T-helper 22 cell (primary cell): Measurements from ENCODE around the gene CLDN20.
A peak's percentile ranks its signal among the peaks of the same experiment; 100 is the strongest.
"Not testable (repeated sequence)": the region's sequence is repeated elsewhere in the genome, so short reads cannot be mapped to it uniquely, and the experiment has no call there.

ENCODE experiments used
- DNase-seq: peaks from one replicate; pipeline ENCODE4 v3.0.0-alpha.2; 2020; ENCODE audit warnings: low read depth

Gene CLDN20

GRCh38 chr6:155311583-155311982, 47.8 kb downstream of the CLDN20 start:
- no peak for DNase-seq

DNA sequence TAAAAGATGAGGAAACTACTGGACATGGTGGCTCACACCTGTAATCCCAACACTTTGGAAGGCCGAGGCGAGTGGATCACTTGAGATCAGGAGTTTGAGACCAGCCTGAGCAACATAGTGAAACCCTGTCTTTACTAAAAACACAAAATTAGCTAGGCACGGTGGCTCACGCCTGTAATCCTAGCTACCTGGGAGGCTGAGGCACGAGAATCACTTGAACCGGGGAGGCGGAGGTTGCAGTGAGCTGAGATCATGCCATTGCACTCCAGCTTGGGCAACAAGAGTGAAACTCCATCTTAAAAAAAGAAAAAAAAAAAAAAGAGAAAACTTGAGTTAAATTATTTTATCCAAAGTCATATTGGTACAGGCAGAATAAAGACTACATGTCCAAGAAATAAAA, 49.1 kb downstream of the CLDN20 start:
- not testable (repeated sequence) for DNase-seq

DNA sequence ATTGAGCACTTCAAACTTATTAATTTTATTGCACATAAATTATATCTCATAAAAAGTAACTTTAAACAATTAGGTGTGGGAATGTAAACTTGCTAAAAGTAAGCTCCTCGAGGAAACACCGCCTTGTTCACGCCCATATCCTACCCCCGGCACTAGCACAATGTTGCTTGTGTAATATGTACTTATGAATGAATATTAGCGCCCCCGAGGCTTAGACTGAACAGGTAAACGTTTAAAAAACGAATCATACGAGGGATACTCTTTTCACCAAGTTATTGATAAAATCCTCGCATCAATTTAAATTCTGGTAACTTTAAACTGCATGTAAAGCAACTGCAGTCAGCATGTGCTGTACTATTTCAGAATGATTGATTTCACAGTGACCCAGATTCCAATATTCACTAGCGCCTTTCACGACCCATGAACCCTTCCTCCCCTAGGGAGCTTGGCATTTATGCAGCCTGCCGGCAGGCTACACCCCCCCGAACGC, 49.8 kb downstream of the CLDN20 start:
- DNase-seq = no peak

GRCh38 chr6:155314092-155314772, 50.4 kb downstream of the CLDN20 start, which contains the start of gene TFB1M:
Gene TFB1M, minus strand, starts transcription at chr6:155314484. Its CDS starts 56 bp downstream, at chr6:155314428.
- peak; percentile 95 for DNase-seq

- peak; percentile 39 for DNase-seq
Observed at GRCh38 chr6:155314773-155315515, 51.1 kb downstream of the CLDN20 start.

DNA sequence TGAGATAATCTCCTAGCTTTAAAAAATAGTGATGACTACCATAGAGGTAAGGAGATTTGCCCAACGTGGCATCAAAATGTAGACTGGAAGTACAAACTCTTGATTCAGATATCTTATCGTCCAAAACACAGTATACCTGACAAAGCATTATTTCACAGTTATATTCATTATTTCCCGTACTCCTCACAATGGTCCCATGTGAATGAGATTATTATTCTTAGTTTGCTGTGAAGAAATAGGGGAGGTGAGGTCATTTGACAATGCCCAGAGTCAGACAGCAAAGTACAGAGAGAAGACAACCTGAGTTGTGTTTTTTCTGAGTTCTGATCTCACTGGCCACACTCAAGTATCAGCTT, 51.7 kb downstream of the CLDN20 start:
- DNase-seq = no peak

GRCh38 chr6:155316419-155316818, 52.6 kb downstream of the CLDN20 start:
- no peak for DNase-seq

GRCh38 chr6:155317186-155317585, 53.4 kb downstream of the CLDN20 start:
- no peak for DNase-seq

- DNase-seq = no peak
Observed at GRCh38 chr6:155319902-155320301, 56.1 kb downstream of the CLDN20 start.

GRCh38 chr6:155324172-155324571, 60.4 kb downstream of the CLDN20 start:
- DNase-seq = no peak

GRCh38 chr6:155324993-155325392, 61.2 kb downstream of the CLDN20 start:
- DNase-seq = no peak

- DNase-seq = no peak
Observed at GRCh38 chr6:155325700-155326516, 62.1 kb downstream of the CLDN20 start.
